ENCODE data around the gene DHDH. TPM values are rescaled to one million over a fixed set of nuclear protein-coding genes. Genes with fewer than 3 reads are reported as not detected.
A peak's percentile ranks its signal among the peaks of the same experiment; 100 is the strongest.

The DHDH gene
- total and polyA plus RNA-seq, 2 of the 13 experiments (the other 11 are each of a cell fraction or from before 2014, with no cell fraction given): 0.13 to 0.91 TPM

DNA sequence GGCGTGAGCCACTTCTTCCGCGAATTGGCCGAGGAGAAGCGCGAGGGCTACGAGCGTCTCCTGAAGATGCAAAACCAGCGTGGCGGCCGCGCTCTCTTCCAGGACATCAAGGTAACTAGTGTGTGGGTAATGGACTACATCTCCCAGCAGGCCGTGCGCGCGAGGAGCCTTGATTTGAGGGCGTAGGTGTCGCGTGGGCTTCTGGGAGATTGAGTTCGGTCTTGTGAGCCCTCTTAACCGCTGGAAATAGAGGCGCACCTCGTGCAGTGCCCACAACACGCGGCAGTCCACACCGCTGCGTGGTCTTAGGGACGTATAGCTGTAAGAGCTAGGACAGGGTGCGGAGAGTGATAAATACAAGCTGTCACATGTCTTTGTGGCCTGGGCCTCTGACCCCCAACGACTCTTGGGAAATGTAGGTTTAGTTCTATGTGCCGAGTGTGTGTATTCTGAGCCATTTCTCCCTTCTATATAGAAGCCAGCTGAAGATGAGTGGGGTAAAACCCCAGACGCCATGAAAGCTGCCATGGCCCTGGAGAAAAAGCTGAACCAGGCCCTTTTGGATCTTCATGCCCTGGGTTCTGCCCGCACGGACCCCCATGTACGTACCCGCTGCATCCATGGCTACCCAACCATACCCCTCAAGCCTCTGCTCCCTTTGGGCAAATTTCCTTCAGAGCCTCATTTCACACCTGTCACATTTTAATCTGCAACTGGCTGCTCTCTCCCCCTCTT is 32.5 kb downstream of the DHDH start (continued):
- TF ChIP-seq, protein P1, sequence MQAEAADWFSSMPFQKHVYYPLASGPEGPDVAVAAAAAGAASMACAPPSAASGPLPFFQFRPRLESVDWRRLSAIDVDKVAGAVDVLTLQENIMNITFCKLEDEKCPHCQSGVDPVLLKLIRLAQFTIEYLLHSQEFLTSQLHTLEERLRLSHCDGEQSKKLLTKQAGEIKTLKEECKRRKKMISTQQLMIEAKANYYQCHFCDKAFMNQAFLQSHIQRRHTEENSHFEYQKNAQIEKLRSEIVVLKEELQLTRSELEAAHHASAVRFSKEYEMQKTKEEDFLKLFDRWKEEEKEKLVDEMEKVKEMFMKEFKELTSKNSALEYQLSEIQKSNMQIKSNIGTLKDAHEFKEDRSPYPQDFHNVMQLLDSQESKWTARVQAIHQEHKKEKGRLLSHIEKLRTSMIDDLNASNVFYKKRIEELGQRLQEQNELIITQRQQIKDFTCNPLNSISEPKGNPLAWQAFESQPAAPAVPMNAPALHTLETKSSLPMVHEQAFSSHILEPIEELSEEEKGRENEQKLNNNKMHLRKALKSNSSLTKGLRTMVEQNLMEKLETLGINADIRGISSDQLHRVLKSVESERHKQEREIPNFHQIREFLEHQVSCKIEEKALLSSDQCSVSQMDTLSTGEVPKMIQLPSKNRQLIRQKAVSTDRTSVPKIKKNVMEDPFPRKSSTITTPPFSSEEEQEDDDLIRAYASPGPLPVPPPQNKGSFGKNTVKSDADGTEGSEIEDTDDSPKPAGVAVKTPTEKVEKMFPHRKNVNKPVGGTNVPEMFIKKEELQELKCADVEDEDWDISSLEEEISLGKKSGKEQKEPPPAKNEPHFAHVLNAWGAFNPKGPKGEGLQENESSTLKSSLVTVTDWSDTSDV (CRISPR knock-in tag; IDR thresholded peaks at IDR 0.05): no peak
- TF ChIP-seq SMAD3 (CRISPR knock-in tag; IDR thresholded peaks at IDR 0.05) (no peak), PAWR (CRISPR knock-in tag; IDR thresholded peaks at IDR 0.05; ENCODE audit: borderline replicate concordance) (no peak), FOXK1 (CRISPR knock-in tag; IDR thresholded peaks at IDR 0.05; ENCODE audit: borderline replicate concordance, low read depth) (no peak; the same call in 1 of the 2 replicates), ZBTB3 (CRISPR knock-in tag; IDR thresholded peaks at IDR 0.05; ENCODE audit: borderline replicate concordance, low read depth) (no peak), ZNF556 (CRISPR knock-in tag; IDR thresholded peaks at IDR 0.05; ENCODE audit: borderline replicate concordance) (no peak), ZNF207 (IDR thresholded peaks at IDR 0.05; ENCODE audit: borderline replicate concordance) (no peak), MAFF (IDR thresholded peaks at IDR 0.05; ENCODE audit: low read depth, low read length) (no peak), CAMTA2 (CRISPR knock-in tag; IDR thresholded peaks at IDR 0.05; ENCODE audit: borderline replicate concordance) (no peak), AHR (CRISPR knock-in tag; IDR thresholded peaks at IDR 0.05) (0 out of 2 replicates have a peak, but pooled peaks have one; percentile 9), ZNF253 (CRISPR knock-in tag; IDR thresholded peaks at IDR 0.05; ENCODE audit: borderline replicate concordance) (no peak), ZNF577 (CRISPR knock-in tag; IDR thresholded peaks at IDR 0.05; ENCODE audit: borderline replicate concordance, low read depth) (no peak), POLR2A (IDR thresholded peaks at IDR 0.05; ENCODE audit: insufficient read depth in 1 of 2, low read depth in 2 of 2, low read length in 2 of 2) (peak in 1 of 2 experiments; percentile 46; a peak in 2 of 4 replicates), ZNF747 (CRISPR knock-in tag; IDR thresholded peaks at IDR 0.05; ENCODE audit: borderline replicate concordance) (0 out of 2 replicates have a peak, but pooled peaks have one; percentile 8), SP2 (CRISPR knock-in tag; IDR thresholded peaks at IDR 0.05) (no peak), ZFP36L2 (CRISPR knock-in tag; IDR thresholded peaks at IDR 0.05) (no peak), NR2F1 (CRISPR knock-in tag; IDR thresholded peaks at IDR 0.05) (no peak)
- TF ChIP-seq, protein P2, sequence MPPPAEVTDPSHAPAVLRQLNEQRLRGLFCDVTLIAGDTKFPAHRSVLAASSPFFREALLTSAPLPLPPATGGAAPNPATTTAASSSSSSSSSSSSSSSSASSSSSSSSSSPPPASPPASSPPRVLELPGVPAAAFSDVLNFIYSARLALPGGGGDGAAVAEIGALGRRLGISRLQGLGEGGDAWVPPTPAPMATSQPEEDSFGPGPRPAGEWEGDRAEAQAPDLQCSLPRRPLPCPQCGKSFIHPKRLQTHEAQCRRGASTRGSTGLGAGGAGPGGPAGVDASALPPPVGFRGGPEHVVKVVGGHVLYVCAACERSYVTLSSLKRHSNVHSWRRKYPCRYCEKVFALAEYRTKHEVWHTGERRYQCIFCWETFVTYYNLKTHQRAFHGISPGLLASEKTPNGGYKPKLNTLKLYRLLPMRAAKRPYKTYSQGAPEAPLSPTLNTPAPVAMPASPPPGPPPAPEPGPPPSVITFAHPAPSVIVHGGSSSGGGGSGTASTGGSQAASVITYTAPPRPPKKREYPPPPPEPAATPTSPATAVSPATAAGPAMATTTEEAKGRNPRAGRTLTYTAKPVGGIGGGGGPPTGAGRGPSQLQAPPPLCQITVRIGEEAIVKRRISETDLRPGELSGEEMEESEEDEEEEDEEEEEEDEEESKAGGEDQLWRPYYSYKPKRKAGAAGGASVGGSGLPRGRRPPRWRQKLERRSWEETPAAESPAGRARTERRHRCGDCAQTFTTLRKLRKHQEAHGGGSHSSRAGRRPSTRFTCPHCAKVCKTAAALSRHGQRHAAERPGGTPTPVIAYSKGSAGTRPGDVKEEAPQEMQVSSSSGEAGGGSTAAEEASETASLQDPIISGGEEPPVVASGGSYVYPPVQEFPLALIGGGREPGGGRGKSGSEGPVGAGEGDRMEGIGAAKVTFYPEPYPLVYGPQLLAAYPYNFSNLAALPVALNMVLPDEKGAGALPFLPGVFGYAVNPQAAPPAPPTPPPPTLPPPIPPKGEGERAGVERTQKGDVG (CRISPR knock-in tag; IDR thresholded peaks at IDR 0.05; ENCODE audit: borderline replicate concordance): peak; percentile 15; the same call in 1 of the 2 replicates
- TF ChIP-seq, protein P3, sequence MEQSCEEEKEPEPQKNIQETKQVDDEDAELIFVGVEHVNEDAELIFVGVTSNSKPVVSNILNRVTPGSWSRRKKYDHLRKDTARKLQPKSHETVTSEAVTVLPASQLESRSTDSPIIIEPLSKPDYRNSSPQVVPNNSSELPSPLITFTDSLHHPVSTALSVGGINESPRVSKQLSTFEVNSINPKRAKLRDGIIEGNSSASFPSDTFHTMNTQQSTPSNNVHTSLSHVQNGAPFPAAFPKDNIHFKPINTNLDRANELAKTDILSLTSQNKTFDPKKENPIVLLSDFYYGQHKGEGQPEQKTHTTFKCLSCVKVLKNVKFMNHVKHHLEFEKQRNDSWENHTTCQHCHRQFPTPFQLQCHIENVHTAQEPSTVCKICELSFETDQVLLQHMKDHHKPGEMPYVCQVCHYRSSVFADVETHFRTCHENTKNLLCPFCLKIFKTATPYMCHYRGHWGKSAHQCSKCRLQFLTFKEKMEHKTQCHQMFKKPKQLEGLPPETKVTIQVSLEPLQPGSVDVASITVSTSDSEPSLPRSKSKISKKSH (CRISPR knock-in tag; IDR thresholded peaks at IDR 0.05; ENCODE audit: borderline replicate concordance): no peak
- TF ChIP-seq, protein P4, sequence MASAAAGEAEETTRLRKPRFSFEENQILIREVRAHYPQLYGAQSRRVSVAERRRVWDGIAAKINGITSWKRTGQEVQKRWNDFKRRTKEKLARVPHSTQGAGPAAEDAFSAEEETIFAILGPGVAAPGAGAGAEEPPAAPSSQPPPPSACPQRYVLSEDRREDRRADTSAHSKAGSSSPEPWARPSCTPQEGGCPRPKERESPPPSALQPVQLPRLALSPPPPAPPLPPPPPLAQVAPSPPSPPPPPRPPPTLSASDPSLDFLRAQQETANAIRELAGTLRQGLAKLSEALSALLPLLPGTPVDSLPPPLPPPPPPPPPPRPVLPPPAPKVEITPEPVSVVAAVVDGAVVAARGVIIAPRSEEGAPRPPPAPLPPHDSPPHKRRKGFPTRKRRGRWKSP (CRISPR knock-in tag; IDR thresholded peaks at IDR 0.05): no peak
